PFSK-1 (cell line): ENCODE data around the gene AIG1.

ENCODE experiments used
- POLR2AphosphoS5 ChIP-seq: IDR thresholded peaks from 2 replicates; pipeline ENCODE4 v1.6.1; 2012; ENCODE audit warnings: low read depth, mild to moderate bottlenecking, control low read depth, low read length, moderate library complexity
- SIN3A ChIP-seq: IDR thresholded peaks from 2 replicates; pipeline ENCODE4 v1.6.1; 2012; ENCODE audit warnings: mild to moderate bottlenecking, low read length, moderate library complexity, borderline replicate concordance; ENCODE audit not compliant: insufficient read depth
- TAF1 ChIP-seq: IDR thresholded peaks from 2 replicates; pipeline ENCODE4 v1.6.1; 2012; ENCODE audit warnings: low read length, control low read depth, borderline replicate concordance; ENCODE audit not compliant: insufficient read depth
- TF ChIP-seq, protein P1 (sequence below), 2 experiments: IDR thresholded peaks; 2 replicates each; pipeline versions ENCODE4 v1.6.1 to v1.8.0; 2011 to 2012; ENCODE audit warnings: low read depth in 2 of 2, low read length in 2 of 2, control low read depth in 1 of 2, inconsistent platforms in 1 of 2, mild to moderate bottlenecking in 1 of 2, moderate library complexity in 1 of 2; ENCODE audit not compliant: insufficient read depth in 1 of 2

DNA sequence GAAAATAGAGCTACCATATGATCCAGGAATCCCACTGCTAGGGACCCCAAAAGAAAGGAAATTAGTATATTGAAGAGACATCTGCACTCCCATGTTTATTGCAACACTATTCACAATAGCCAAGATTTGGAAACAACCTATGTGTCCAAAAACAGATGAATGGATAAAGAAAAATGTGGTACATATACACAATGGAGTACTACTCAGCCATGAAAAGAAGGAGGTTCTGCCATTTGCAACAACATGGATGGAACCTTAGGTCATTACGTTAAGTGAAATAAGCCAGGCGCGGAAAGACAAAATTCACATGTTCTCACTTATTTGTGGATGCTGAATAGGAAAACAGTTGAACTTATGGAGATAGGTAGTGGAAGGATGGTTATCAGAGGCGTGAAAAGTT, 252.5 kb downstream of the AIG1 start:
- TF ChIP-seq TAF1, result no peak
- TF ChIP-seq, protein P1, sequence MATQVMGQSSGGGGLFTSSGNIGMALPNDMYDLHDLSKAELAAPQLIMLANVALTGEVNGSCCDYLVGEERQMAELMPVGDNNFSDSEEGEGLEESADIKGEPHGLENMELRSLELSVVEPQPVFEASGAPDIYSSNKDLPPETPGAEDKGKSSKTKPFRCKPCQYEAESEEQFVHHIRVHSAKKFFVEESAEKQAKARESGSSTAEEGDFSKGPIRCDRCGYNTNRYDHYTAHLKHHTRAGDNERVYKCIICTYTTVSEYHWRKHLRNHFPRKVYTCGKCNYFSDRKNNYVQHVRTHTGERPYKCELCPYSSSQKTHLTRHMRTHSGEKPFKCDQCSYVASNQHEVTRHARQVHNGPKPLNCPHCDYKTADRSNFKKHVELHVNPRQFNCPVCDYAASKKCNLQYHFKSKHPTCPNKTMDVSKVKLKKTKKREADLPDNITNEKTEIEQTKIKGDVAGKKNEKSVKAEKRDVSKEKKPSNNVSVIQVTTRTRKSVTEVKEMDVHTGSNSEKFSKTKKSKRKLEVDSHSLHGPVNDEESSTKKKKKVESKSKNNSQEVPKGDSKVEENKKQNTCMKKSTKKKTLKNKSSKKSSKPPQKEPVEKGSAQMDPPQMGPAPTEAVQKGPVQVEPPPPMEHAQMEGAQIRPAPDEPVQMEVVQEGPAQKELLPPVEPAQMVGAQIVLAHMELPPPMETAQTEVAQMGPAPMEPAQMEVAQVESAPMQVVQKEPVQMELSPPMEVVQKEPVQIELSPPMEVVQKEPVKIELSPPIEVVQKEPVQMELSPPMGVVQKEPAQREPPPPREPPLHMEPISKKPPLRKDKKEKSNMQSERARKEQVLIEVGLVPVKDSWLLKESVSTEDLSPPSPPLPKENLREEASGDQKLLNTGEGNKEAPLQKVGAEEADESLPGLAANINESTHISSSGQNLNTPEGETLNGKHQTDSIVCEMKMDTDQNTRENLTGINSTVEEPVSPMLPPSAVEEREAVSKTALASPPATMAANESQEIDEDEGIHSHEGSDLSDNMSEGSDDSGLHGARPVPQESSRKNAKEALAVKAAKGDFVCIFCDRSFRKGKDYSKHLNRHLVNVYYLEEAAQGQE (IDR thresholded peaks at IDR 0.05; ENCODE audit: insufficient read depth in 1 of 2, low read depth in 2 of 2, low read length in 2 of 2), result no peak
- TF ChIP-seq POLR2AphosphoS5, result no peak
- no peak for TF ChIP-seq SIN3A
